DMS153 treated with DMSO at 0.1 percent for 48 hours (cell line): ENCODE data around the gene NDOR1.
A peak's percentile ranks its signal among the peaks of the same experiment; 100 is the strongest.

Experiments used
- DNase-seq: peaks from one replicate; lab custom pipeline; 2025; ENCODE audit not compliant: unreplicated experiment; lab: John Stamatoyannopoulos, UW

Gene NDOR1

DNA sequence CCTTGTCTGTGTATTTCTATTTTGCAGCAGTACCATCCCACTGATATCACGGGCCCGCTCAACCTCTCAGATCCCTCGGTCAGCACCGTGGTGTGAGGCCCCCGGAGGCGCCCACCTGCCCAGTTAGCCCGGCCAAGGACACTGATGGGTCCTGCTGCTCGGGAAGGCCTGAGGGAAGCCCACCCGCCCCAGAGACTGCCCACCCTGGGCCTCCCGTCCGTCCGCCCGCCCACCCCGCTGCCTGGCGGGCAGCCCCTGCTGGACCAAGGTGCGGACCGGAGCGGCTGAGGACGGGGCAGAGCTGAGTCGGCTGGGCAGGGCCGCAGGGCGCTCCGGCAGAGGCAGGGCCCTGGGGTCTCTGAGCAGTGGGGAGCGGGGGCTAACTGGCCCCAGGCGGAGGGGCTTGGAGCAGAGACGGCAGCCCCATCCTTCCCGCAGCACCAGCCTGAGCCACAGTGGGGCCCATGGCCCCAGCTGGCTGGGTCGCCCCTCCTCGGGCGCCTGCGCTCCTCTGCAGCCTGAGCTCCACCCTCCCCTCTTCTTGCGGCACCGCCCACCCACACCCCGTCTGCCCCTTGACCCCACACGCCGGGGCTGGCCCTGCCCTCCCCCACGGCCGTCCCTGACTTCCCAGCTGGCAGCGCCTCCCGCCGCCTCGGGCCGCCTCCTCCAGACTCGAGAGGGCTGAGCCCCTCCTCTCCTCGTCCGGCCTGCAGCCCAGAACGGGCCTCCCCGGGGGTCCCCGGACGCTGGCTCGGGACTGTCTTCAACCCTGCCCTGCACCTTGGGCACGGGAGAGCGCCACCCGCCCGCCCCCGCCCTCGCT lies 37.5 kb upstream of the NDOR1 start:
- no peak for DNase-seq

DNA sequence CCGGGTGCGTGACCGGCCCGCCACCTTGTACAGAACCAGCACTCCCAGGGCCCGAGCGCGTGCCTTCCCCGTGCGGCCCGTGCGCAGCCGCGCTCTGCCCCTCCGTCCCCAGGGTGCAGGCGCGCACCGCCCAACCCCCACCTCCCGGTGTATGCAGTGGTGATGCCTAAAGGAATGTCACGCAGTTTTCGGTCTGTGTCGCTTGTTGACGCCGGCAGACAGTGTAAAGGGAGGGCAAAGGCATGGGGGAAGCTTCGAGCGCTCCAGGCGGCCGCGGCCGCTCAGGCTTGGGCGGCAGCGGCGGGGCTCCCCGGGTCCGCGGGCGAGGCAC lies 37.0 kb upstream of the NDOR1 start:
- no peak for DNase-seq

DNA sequence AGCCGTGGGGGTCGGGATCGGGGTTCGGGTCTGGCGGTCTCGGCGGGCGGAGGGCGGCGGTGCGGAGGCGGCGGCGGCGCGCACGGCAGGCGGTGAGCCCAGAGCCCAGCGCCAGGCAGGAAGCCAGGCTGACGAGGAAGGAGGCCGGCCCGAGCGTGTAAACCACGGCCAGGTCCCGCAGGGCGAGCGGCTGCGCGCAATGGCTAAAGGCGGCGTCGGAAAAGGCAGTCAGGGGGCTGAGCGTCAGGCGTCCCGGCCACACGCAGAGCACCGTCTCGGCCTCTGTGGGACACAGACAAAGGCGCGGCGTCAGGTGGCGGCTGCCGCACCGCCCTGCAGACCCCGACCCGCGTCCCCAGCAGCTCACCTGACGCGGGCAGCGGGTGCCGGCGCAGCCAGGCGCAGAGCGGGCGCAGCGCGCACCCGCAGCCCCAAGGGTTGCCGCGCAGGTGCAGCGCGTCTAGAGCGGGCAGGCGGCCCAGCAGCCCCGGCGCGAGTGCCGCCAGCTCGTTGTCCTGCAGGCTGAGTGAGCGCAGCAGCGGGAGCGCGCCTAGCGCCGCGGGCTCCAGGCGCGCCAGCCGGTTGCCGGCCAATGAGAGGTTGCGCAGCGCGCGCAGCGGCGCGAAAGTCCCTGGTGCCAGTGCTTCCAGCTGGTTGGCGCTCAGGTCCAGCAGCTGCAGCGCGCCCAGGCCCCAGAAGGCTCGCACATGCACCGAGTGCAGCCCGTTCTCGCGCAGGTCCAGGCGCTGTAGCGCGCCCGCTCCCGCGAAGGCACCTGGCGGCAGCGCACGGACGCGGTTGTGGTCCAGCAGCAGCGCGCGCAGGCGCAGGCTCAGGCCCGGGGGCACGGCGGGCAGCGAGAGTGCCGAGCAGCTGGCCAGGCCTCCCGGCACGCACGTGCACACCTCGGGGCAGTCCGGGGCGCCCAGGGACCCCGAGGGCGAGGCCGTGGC lies 36.3 kb upstream of the NDOR1 start:
- DNase-seq = peak; percentile 64

DNA sequence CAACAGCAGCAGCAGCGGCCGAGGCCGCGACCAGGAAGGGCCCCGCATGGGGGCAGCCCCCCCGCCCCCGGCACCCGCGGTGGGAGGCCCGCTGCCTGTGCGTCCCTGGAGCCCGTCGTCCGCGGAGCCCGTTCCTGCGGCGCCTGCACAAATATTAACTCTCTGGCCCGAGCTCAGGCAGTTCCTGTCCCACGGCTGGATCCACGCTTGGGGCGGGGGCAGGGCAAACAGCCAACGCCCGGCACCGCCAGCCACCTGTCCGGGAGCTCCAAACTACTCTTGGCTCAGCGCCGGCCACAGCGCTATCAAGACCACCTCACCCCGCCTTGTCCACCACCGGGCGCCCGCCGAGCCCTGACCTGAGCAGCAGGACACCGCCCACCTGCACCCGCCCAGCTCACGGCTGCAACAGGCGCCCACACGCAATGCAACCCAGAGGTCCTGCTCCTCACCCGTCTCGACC lies 35.6 kb upstream of the NDOR1 start, which contains the start of gene LRRC26:
LRRC26 (minus strand) TSS at position 156 of the 463 bp plus-strand sequence; CDS start at position 48, 108 bp downstream.
- no peak for DNase-seq

DNA sequence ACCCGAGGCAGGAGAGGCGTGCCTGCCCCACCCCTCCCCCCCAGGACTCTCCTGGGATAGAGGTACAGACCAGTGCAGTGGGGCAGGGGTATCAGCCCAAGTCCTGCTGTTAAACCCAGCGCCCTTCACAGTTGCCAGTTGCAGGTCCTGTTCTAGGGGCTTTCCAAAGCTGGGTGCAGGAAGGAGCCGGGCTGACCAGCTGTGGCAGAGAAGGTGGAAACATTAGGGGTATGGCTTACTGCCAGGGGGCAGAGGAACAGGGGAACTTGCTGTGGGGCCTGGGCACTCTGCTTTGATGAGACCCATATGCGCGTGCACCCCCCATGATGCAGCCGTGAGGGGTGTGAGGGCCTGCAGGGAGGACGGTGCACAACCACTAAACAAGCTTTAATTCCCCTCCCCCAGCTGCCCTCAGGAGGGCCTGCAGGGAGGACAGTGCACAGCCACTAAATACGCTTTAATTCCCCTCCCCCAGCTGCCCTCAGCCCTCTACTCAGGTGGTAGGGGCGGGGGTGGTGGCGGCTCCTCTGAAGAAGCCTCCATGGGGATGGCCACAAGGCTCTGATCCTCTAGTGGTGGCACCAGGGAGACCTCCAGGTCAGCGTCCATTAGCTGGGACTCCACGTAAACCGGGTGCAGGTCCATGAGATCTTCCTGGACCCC lies 34.9 kb upstream of the NDOR1 start:
- DNase-seq = no peak

DNA sequence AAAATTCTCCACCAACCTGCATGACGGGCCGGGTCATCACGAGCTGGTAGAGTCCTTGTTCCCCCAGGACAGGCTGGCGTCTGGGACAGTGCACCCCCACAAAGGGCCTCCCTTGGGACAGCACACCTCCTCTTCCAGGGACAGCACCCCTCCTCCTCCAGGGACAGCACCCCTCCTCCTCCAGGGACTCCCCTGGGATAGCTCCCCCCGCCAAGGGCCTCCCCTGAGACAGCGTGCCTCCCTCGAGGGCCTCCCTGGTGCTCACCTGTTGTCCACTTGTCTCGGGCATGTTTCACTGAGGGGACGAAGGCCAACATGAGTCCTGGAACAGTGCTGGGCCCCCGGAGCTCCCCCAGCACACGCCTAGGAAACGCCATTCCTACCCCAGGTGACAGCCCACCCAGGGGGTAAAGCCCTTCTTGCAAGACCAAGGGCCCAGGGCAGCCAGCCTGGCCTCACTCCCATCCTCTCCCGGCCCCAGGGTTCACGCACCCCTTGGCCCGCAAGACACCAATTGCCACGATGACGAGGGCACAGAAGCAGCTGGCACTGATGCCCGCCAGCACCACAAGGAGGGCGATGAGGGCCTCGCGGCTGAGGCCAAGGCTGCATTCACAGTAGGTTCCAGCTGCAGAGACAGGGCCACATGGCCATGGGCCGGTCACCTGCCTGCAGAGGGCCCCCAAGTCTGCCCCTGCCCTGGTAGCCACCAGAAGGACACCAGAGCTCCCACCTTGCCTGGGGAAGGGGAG lies 34.2 kb upstream of the NDOR1 start:
- DNase-seq = no peak

DNA sequence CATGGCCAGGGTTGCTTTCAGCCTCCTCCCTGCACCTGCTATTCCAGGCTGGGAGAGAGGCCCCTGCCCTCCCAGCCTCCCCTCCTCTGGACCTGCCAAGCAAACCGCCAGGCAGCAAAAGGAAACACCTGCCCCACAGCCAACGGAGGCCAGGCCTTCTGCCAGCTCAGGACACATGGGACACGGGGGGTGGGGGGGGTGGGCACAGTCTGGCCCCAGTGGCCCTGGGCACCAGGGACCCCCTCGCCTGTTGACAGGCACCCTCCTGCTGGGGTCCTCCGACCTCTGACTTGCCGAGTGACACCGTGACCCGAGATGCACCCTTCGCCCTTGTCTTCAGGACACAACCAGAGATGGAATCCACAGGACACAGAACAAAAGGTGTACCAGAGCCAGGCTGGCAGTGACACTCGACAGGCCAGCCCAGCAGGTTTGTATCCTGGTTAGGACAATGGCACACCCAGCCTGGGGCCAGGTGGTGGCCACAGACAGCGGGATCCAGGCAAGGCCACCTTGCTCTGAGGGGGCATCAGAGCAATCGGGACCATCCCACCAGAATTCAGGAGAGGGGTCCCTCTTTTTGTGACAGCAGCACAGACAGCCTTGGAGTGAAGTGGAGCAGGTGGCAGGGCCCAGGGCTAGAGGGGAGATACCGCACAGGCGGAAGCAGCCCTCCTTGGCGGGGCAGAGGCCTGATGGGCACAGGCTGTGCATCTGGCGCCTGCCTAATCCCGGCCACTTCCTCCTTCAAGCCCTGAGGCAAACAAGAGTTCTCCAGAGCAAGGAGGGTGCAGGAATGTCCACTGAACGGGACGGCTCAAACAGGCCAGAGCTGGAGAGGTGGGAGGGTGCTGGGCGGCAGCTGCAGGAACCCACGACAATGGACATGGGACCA lies 32.4 kb upstream of the NDOR1 start:
- DNase-seq = no peak

DNA sequence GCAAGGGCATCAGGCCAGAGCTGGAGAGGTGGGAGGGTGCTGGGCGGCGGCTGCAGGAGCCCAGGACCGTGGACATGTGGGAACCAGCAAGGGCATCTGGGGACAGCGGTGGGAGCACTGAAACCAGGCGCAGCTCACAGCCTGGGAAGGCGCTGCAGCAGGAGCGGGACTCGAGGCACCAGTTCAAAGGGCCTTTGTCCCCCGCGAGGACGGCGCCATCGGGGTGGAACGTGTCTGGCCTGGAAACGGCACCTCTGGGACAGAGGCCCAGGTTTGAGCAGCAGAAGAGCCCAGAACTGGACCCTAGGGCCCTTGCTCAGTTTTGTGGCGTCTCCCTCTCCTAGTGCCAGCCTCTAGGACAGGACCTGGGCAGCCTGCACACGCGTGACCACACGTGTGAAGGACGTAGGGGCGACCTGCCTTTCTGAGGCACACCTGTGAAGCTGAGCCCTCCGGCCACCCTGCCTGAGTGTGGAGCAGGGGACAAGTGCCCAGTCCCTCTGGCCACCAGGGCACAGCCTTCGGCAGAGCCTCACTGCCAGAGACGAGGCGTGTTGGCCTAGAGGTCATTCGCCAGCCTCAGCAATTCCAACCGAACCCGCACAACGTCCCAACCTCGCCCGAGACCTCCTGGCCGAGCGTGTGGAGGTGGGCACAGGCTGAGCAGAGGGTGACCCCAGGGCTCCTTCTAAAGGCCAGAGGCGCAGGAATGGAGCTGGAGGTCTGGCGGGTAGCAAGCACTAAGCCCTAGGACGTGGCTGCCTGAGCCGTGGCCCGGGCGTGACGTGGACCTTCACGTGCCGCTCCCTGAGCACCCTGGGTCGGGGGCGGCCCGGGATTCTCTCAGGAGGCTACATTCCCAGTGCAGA lies 31.5 kb upstream of the NDOR1 start:
- DNase-seq = no peak

DNA sequence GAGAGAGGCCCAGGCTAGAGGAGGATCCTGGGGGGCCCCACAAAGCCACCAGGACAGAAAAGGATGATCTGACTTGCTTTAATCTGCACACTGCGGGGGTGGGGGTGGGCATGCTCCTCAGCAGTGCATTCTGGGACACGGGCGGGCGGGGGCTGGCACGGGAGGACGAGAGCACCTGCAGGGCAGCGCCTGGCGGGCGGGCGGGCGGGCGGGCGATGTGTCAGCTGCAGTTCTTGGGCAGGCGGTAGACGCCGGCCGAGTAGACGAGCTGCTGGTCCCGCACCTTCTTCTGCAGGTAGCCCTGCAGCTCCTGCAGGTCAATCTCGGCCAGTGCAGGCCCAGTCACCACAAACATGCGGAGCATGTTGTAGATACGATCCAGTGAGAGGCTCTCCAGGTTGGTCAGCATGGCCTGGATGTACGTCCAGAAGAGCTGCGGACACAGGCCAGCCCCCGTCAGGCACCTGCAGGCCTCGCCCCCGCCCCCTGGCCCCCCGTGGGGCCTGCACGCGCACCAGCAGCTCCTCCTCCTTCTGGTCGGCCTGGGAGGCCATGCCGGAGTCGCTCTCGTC lies 30.7 kb upstream of the NDOR1 start:
- no peak for DNase-seq

DNA sequence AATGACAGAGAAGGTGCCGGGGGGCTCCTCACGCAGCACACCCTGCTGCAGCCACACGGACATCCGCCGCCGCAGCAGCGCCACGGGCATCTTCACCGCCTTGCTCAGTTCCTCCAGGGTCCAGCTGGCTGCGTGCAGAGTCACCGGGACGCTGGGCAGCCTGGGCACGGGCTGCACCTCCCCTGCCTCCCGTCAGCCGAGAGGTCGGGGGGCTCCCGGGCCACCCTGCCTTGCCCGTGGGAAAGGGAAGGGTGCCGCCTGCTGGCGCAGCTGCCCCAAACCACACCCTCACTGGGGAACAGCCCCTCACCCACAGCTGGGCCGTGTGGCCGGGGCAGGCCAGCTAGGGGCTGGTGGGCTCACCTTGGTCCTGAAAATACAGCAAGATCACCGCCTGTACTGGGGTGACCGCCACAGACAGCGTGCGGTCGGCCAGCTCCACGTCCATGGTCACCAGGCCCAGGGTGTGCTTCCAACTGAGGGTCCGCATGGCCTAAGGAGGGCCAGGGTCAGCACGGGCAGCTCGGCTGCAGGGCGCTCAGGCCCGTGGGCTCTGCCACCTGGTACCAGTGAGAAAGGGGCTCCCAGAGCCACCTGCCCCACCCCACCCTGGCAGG lies 30.0 kb upstream of the NDOR1 start:
- DNase-seq = no peak

DNA sequence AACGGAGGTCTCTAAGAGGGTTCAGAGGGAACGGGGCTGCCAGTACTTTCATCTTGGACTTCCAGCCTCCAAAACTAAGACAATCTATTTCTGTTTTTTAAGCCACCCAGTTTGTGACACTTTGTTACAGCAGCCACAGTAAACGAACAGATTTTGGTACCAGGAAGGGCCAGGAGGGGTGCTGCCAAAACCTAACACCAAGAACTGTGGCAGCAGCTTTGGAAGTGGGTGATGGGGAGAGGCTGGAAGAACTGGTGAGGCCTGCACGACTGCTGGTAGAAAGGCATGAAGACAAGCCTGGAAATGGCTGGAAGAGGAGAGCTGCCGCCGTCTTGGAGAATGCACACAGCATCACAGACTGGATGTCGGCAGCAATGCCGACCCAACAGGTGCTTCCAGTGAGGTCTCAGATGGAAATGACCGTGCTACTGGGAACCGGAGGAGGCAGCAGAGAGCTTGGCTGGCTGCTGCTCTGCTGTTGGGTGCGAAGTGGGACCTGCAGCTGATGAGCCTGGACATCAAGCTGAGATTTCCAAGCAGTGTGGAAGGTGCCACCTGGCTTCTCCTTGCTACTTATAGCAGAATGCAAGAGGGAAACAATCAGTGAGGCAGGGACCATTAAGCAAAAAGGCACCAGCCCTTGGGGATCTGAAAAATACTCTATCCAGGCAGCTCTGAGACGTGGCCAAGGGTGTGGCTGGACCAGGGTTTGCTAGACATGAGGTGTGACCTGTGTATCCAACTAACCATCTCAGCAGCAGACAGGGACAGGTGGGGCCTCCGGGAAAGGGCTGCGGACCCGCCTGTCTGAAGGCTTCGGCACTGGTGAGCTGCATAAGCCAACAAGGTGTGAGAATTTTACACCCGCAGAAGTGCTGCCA lies 29.0 kb upstream of the NDOR1 start:
- no peak for DNase-seq

DNA sequence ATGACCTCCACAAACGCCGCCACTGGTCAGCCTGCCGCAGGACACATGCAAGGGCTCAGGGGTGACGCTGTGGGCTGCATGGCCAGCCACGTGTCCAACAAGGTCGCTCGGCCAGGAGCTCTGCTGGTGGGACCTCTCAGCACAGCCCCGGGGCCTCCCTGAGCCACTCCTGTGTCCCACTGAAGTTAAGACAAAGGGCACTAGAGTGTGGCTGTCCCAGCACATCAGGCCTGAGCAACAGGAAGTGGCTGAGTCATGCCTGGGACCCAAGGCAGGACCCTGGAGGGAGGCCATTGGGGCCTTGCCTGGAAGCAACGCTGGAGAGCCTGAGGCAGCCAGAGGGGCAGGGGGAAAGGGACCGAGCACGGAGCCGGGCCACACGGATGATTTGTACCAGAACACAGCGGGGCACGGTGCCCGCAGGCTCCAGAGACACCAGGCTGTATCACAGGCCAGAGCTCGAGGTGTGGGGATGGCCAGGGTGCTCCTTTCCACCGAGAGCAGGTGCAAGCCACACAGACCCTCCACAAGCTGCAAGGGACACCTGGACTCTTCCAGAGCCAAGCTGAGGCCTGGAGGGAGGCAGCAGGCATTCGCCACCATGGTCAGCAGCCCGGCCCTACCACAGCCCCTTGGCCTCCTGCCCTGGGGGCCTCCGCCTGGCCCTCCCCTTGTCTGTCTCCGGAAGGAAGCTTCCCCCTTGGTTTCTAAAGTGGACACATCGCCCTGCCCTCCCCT lies 27.1 kb upstream of the NDOR1 start:
- DNase-seq = no peak

DNA sequence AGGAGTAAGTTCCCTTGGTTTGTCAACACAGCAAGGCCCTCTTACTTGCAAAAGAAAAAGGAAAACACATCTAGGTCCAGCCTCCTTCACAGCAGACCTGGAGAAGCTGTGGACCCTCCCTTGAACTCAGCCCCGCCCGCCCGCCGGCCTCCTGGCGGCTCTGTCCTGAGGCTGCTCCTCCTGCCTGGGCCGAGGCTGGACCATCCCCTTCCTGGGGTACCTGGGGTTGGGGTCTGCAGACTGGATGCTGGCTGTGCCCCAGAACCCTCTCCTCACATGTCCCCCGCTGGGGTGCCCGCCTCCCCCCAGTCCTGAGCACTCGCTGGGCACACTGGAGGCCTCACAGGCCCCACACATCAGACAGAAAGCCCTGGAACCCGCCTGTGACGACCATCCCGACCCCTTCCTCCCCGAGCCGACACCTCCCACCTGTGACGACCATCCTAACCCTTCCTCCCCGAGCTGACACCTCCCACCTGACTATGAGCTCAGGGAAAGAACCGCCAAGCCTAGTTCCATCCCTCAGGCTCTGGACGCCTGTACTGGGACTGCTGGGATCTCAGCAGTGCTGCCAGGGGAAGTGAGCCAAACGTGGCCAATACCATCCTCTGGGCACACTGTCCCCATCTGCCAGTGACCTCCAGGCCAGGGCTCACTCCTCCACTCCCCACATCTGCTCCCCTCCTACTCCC lies 26.4 kb upstream of the NDOR1 start:
- no peak for DNase-seq

DNA sequence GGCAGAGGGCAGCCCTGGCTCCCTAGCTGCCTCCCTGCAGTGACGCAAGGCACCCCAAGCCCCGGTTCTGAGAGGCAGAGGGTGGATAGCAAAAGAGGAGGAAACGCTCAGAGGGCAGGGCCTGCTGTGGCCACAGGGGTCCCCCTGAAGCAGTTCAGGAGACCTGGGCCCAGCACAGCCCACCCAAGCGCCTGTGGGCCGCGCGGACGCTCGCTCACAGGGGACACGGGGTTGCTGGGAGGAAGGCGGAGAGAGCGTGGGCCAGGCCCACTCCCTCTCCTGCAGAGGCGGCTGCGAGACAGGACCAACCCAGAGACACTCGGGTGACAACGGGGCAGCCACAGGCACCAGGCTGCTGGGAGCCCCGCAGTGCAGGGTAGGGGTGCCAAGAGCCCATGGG lies 25.7 kb upstream of the NDOR1 start:
- DNase-seq = no peak

DNA sequence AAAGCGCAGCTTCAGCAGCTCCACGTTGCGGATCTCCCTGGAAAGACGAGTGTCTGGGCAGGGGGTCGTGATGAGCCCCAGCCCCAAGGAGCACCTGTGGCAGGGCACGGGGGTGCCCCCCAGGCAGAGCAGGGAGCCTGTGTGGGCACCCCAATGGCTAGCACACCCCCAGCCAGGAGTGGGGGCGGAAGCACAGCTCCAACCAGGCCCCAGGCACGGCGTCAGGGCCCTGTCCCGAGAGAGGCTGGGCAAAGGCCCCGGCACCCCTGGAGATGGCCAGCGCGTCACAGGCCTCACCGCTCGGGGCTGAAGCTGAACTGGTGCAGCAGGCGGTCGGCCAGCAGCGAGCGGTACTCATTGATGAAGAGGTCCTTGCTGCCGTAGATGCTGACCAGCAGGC lies 25.0 kb upstream of the NDOR1 start:
- no peak for DNase-seq

DNA sequence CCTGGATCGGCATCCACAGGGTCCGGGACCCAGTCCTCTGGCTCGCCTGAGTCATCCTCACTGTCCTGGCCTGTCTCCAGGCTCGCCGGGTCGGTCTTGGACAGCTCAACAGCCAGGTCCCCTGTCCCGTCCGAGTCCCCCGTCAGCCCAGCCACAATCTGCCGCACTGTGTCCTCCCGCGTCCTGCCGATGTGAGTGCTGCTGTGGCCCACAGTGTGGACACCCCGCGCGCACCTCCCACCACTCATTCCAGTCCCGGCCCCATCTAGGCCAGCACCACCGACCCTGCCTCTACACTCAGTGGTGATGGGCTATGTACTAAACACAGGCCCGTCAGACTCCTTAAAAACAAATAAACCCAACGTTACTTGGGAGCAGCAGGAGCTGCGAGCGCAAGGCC lies 23.8 kb upstream of the NDOR1 start:
- no peak for DNase-seq
